ENCODE results near the gene OR2V2.

Gene OR2V2

GRCh38 chr5:181153814-181154213 is 6.4 kb downstream of the OR2V2 start:
- TF ChIP-seq CTCF (IDR thresholded peaks at IDR 0.05; ENCODE audit: borderline replicate concordance, insufficient read depth, low read depth, low read length) = no peak
- no peak overlapping the region for H3K4me3 ChIP-seq (ENCODE audit: low read depth, low read length)

- H3K4me3 ChIP-seq (ENCODE audit: low read depth, low read length) = no peak overlapping the region
- no peak for TF ChIP-seq CTCF (IDR thresholded peaks at IDR 0.05; ENCODE audit: borderline replicate concordance, insufficient read depth, low read depth, low read length)
Measured at GRCh38 chr5:181156758-181157157, 9.4 kb downstream of the OR2V2 start.

- TF ChIP-seq CTCF (IDR thresholded peaks at IDR 0.05; ENCODE audit: borderline replicate concordance, insufficient read depth, low read depth, low read length) = no peak
- H3K4me3 ChIP-seq (ENCODE audit: low read depth, low read length) = no peak overlapping the region
Measured at GRCh38 chr5:181158869-181159268, 11.5 kb downstream of the OR2V2 start.

- peak; percentile 84 for TF ChIP-seq CTCF (IDR thresholded peaks at IDR 0.05; ENCODE audit: borderline replicate concordance, insufficient read depth, low read depth, low read length)
- no peak overlapping the region for H3K4me3 ChIP-seq (ENCODE audit: low read depth, low read length)
Measured at GRCh38 chr5:181159286-181160151, 12.1 kb downstream of the OR2V2 start.

- H3K4me3 ChIP-seq (ENCODE audit: low read depth, low read length) = peak overlapping the region; percentile 39
- no peak for TF ChIP-seq CTCF (IDR thresholded peaks at IDR 0.05; ENCODE audit: borderline replicate concordance, insufficient read depth, low read depth, low read length)
Measured at GRCh38 chr5:181160152-181160754, 12.9 kb downstream of the OR2V2 start.

GRCh38 chr5:181160755-181161533 is 13.6 kb downstream of the OR2V2 start:
- H3K4me3 ChIP-seq (ENCODE audit: low read depth, low read length) = peak overlapping the region; percentile 33

- TF ChIP-seq CTCF (IDR thresholded peaks at IDR 0.05; ENCODE audit: borderline replicate concordance, insufficient read depth, low read depth, low read length) = no peak
- H3K4me3 ChIP-seq (ENCODE audit: low read depth, low read length) = peak overlapping the region; percentile 33
Measured at GRCh38 chr5:181161534-181162175, 14.3 kb downstream of the OR2V2 start.
